ENCODE measurements around the gene SLC22A31. TPM values are rescaled to one million over a fixed set of nuclear protein-coding genes. Genes with fewer than 3 reads are reported as not detected.
"Not testable (repeated sequence)": the region's sequence is repeated elsewhere in the genome, so short reads cannot be mapped to it uniquely, and the experiment has no call there.

SLC22A31 gene
- total and polyA plus RNA-seq, 4 donors, result 0.11 to 0.44 (median 0.30) TPM; not detected in 1

DNA sequence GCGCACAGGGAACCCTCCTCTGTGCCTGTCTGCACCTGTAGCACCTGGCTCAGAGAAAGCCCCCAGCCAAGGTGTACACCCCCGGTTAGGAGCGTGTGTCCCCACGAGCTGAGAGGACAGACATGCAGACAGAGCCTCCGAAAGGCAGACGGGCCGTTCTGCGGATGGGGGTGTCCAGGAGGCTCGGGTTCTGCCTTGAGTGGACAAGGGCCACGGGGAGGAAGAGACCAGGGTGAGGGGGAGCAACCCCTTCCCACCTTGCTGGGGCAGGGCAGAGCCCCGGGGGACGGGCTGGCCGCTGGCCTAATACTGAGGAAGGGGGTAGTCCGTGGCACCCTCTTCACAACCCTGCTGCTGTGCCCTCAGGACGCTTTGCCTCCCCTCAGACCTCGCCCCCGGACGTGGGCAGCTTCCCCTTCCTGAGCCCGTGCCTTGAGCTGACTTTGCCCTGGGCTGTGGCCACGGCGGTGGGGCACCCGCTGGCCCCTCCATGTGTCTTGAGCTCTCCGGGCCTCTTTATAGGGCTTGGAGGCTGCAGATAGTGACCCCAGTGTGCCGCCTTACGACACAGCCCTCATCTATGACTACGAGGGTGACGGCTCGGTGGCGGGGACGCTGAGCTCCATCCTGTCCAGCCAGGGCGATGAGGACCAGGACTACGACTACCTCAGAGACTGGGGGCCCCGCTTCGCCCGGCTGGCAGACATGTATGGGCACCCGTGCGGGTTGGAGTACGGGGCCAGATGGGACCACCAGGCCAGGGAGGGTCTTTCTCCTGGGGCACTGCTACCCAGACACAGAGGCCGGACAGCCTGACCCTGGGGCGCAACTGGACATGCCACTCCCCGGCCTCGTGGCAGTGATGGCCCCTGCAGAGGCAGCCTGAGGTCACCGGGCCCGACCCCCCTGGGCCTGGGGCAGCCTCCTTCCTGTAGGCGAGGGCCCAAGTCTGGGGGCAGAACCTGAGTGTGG, 5.7 kb downstream of the SLC22A31 start:
- 86% methylated on average over 44 of the region's 45 CpGs for WGBS (ENCODE audit: insufficient coverage)
- no peak overlapping the region for H3K27ac ChIP-seq (ENCODE audit: low read depth, low read length)
- no peaks in the 10 kb centered on the region for H3K9me3 ChIP-seq (ENCODE audit: control insufficient read depth, insufficient read depth, low read length)
- peaks cover 22% of the 10 kb centered on the region for H3K4me1 ChIP-seq (ENCODE audit: control insufficient read depth, insufficient read depth, low read length)
- no peaks in the 10 kb centered on the region for H3K36me3 ChIP-seq (ENCODE audit: control insufficient read depth, insufficient read depth, low read length)
- H3K27me3 ChIP-seq (ENCODE audit: control insufficient read depth, insufficient read depth, low read length), result peaks cover 13% of the 10 kb centered on the region
- DNase-seq (ENCODE audit: low read depth in 4 of 6, low spot score in 6 of 6), result no peak
- H3K4me3 ChIP-seq (ENCODE audit: low read depth, low read length), result no peak overlapping the region

DNA sequence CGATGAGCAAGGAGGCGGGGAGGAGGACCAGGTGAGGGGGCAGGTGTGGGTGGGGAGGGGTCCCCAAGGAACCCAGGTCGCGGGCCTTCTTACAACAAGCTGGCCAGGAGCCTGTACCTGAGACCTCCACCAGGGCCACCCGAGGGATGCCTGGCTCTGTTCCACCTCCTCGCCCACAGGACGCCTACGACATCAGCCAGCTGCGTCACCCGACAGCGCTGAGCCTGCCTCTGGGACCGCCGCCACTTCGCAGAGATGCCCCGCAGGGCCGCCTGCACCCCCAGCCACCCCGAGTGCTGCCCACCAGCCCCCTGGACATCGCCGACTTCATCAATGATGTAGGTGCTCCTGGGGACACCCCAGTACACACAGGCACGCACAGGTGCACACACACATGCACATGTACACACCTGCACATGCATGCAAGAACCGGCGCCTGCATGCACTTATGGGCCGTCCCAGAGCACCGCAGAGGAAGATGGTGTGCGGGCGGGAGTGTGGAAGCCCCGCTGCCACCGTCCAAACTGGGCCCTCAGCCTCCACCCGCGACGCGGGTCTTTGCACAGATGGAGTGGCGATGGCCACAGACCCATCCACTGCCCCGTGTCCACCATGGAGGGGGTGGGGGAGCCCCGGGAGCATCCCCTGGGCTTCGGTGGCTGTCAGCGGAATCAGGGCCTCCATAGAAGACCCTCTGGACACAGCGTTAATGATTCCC, 6.6 kb downstream of the SLC22A31 start:
- H3K36me3 ChIP-seq (ENCODE audit: control insufficient read depth, insufficient read depth, low read length), result no peaks in the 10 kb centered on the region
- H3K4me3 ChIP-seq (ENCODE audit: low read depth, low read length), result no peak overlapping the region
- DNase-seq (ENCODE audit: low read depth in 4 of 6, low spot score in 6 of 6), result no peak
- H3K4me1 ChIP-seq (ENCODE audit: control insufficient read depth, insufficient read depth, low read length), result peaks cover 22% of the 10 kb centered on the region
- WGBS (ENCODE audit: insufficient coverage), result 59% methylated on average over 31 of the region's 38 CpGs
- H3K9me3 ChIP-seq (ENCODE audit: control insufficient read depth, insufficient read depth, low read length), result no peaks in the 10 kb centered on the region
- H3K27ac ChIP-seq (ENCODE audit: low read depth, low read length), result no peak overlapping the region
- peaks cover 8% of the 10 kb centered on the region for H3K27me3 ChIP-seq (ENCODE audit: control insufficient read depth, insufficient read depth, low read length)

- WGBS (ENCODE audit: insufficient coverage), result 7% methylated on average over 22 of the region's 39 CpGs
- peaks cover 8% of the 10 kb centered on the region for H3K27me3 ChIP-seq (ENCODE audit: control insufficient read depth, insufficient read depth, low read length)
- peak in 1 of 6 donors; percentile 45 for DNase-seq (ENCODE audit: low read depth in 4 of 6, low spot score in 6 of 6)
- no peaks in the 10 kb centered on the region for H3K36me3 ChIP-seq (ENCODE audit: control insufficient read depth, insufficient read depth, low read length)
- no peak overlapping the region for H3K27ac ChIP-seq (ENCODE audit: low read depth, low read length)
- no peak overlapping the region for H3K4me3 ChIP-seq (ENCODE audit: low read depth, low read length)
- no peaks in the 10 kb centered on the region for H3K9me3 ChIP-seq (ENCODE audit: control insufficient read depth, insufficient read depth, low read length)
- peaks cover 22% of the 10 kb centered on the region for H3K4me1 ChIP-seq (ENCODE audit: control insufficient read depth, insufficient read depth, low read length)
These were observed 7.3 kb downstream of the SLC22A31 start for GRCh38 chr16:89192956-89193575.

DNA sequence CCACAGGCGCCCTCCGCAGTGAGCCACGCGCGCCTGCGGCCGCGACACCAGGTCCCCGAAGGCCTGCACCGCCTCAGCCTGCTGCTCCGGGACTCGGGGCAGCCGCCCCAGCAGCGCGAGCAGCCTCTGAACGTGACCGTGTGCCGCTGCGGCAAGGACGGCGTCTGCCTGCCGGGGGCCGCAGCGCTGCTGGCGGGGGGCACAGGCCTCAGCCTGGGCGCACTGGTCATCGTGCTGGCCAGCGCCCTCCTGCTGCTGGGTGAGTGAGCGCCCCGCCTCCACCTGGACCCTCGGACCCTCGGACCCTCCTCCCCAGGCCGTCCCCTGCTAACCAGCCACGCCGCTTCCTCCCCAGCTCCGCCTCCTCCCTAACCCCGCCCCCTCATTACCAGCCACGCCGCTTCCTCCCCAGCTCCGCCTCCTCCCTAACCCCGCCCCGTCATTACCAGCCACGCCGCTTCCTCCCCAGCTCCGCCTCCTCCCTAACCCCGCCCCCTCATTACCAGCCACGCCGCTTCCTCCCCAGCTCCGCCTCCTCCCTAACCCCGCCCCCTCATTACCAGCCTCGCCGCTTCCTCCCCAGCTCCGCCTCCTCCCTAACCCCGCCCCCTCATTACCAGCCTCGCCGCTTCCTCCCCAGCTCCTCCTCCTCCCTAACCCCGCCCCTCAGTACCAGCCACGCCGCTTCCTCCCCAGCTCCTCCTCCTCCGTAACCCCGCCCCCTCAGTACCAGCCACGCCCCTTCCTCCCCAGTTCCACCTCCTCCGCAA, 8.0 kb downstream of the SLC22A31 start:
- H3K4me1 ChIP-seq (ENCODE audit: control insufficient read depth, insufficient read depth, low read length), result peaks cover 22% of the 10 kb centered on the region
- peak in 3 of 6 donors; percentile 71 to 89 (median 81) for DNase-seq (ENCODE audit: low read depth in 4 of 6, low spot score in 6 of 6)
- not testable (repeated sequence) for H3K27me3 ChIP-seq (ENCODE audit: control insufficient read depth, insufficient read depth, low read length); H3K27ac ChIP-seq (ENCODE audit: low read depth, low read length); H3K36me3 ChIP-seq (ENCODE audit: control insufficient read depth, insufficient read depth, low read length); H3K4me3 ChIP-seq (ENCODE audit: low read depth, low read length); H3K9me3 ChIP-seq (ENCODE audit: control insufficient read depth, insufficient read depth, low read length)
- 1% methylated on average over 51 of the region's 63 CpGs for WGBS (ENCODE audit: insufficient coverage)

DNA sequence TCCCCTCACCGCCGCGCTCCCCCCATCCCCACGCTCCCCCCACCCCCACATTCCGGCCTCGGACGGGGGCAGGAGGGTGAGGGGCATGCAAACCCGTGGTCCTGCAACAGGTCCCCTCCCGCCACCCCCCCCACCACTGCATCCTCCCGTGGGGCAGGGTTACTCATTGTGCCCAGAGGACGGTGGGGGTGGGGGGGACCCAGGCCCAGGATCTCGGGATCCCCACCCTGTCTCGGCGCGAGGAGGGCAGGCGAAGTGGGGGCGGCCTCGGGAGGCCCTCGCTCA, 8.5 kb downstream of the SLC22A31 start:
- H3K27me3 ChIP-seq (ENCODE audit: control insufficient read depth, insufficient read depth, low read length), result peaks cover 8% of the 10 kb centered on the region
- no peak for DNase-seq (ENCODE audit: low read depth in 4 of 6, low spot score in 6 of 6)
- peaks cover 22% of the 10 kb centered on the region for H3K4me1 ChIP-seq (ENCODE audit: control insufficient read depth, insufficient read depth, low read length)
- no peak overlapping the region for H3K4me3 ChIP-seq (ENCODE audit: low read depth, low read length)
- 1% methylated on average over 9 of the region's 19 CpGs for WGBS (ENCODE audit: insufficient coverage)
- H3K9me3 ChIP-seq (ENCODE audit: control insufficient read depth, insufficient read depth, low read length), result no peaks in the 10 kb centered on the region
- no peak overlapping the region for H3K27ac ChIP-seq (ENCODE audit: low read depth, low read length)
- H3K36me3 ChIP-seq (ENCODE audit: control insufficient read depth, insufficient read depth, low read length), result no peaks in the 10 kb centered on the region

- Histone ChIP-seq H3K4me1 (ENCODE audit: control insufficient read depth, insufficient read depth, low read length) (peaks cover 22% of the 10 kb centered on the region), H3K27me3 (ENCODE audit: control insufficient read depth, insufficient read depth, low read length) (peaks cover 8% of the 10 kb centered on the region), H3K27ac (ENCODE audit: low read depth, low read length) (no peak overlapping the region), H3K4me3 (ENCODE audit: low read depth, low read length) (no peak overlapping the region), H3K9me3 (ENCODE audit: control insufficient read depth, insufficient read depth, low read length) (no peaks in the 10 kb centered on the region), H3K36me3 (ENCODE audit: control insufficient read depth, insufficient read depth, low read length) (no peaks in the 10 kb centered on the region)
- DNase-seq (ENCODE audit: low read depth in 4 of 6, low spot score in 6 of 6), result no peak
- 58% methylated on average over 38 of the region's 44 CpGs for WGBS (ENCODE audit: insufficient coverage)
These were observed 9.1 kb downstream of the SLC22A31 start for GRCh38 chr16:89191033-89191900.

GRCh38 chr16:89190150-89190958, 10.0 kb downstream of the SLC22A31 start:
- no peaks in the 10 kb centered on the region for H3K9me3 ChIP-seq (ENCODE audit: control insufficient read depth, insufficient read depth, low read length)
- H3K27me3 ChIP-seq (ENCODE audit: control insufficient read depth, insufficient read depth, low read length), result peaks cover 8% of the 10 kb centered on the region
- no peaks in the 10 kb centered on the region for H3K36me3 ChIP-seq (ENCODE audit: control insufficient read depth, insufficient read depth, low read length)
- DNase-seq (ENCODE audit: low read depth in 4 of 6, low spot score in 6 of 6), result no peak
- WGBS (ENCODE audit: insufficient coverage), result 74% methylated on average over 26 of the region's 28 CpGs
- peaks cover 22% of the 10 kb centered on the region for H3K4me1 ChIP-seq (ENCODE audit: control insufficient read depth, insufficient read depth, low read length)
- H3K4me3 ChIP-seq (ENCODE audit: low read depth, low read length), result no peak overlapping the region
- no peak overlapping the region for H3K27ac ChIP-seq (ENCODE audit: low read depth, low read length)

- H3K27me3 ChIP-seq (ENCODE audit: control insufficient read depth, insufficient read depth, low read length), result peaks cover 8% of the 10 kb centered on the region
- DNase-seq (ENCODE audit: low read depth in 4 of 6, low spot score in 6 of 6), result no peak
- H3K9me3 ChIP-seq (ENCODE audit: control insufficient read depth, insufficient read depth, low read length), result no peaks in the 10 kb centered on the region
- no peak overlapping the region for H3K4me3 ChIP-seq (ENCODE audit: low read depth, low read length)
- no peaks in the 10 kb centered on the region for H3K36me3 ChIP-seq (ENCODE audit: control insufficient read depth, insufficient read depth, low read length)
- no peak overlapping the region for H3K27ac ChIP-seq (ENCODE audit: low read depth, low read length)
- H3K4me1 ChIP-seq (ENCODE audit: control insufficient read depth, insufficient read depth, low read length), result peaks cover 22% of the 10 kb centered on the region
- WGBS (ENCODE audit: insufficient coverage), result 71% methylated on average over 9 of the region's 14 CpGs
These were observed 10.8 kb downstream of the SLC22A31 start for GRCh38 chr16:89189358-89190025.
